H1 (cell line): ENCODE measurements around the gene TEAD1.

Source experiments
- BCL11A ChIP-seq, 2 experiments: IDR thresholded peaks; one replicate each; pipeline ENCODE4 v1.6.1; 2011; ENCODE audit warnings: low read depth in 2 of 2, low read length in 2 of 2, mild to moderate bottlenecking in 2 of 2
- CTCF ChIP-seq, 3 experiments: IDR thresholded peaks; 1 replicate in 2 of 3; 2 replicates in 1 of 3; pipeline versions ENCODE4 v1.5.1 to v1.6.1; 2011; ENCODE audit warnings: low read length in 3 of 3, mild to moderate bottlenecking in 3 of 3, inconsistent platforms in 2 of 3, low read depth in 1 of 3, moderate library complexity in 1 of 3; ENCODE audit not compliant: insufficient read depth in 1 of 3; ENCODE audit errors: control extremely low read depth in 1 of 3
- EZH2 ChIP-seq: fragments of 200-600 bp; sonication (generic); IDR thresholded peaks from 2 replicates; pipeline ENCODE4 v1.7.1; 2012; ENCODE audit warnings: low read depth, mild to moderate bottlenecking, moderate library complexity, low read length, inconsistent platforms; ENCODE audit not compliant: severe bottlenecking
- HDAC2 ChIP-seq, 2 experiments: fragments of 300-600 bp in 1 of 2; sonication (generic) in 1 of 2; IDR thresholded peaks; 2 replicates each; pipeline ENCODE4 v1.6.1; 2011 to 2012; ENCODE audit warnings: low read depth in 2 of 2, low read length in 2 of 2, mild to moderate bottlenecking in 2 of 2, moderate library complexity in 2 of 2, borderline replicate concordance in 1 of 2, inconsistent platforms in 1 of 2
- MAFK ChIP-seq: IDR thresholded peaks from 2 replicates; pipeline ENCODE4 v1.6.1; 2012; ENCODE audit warnings: low read depth, mild to moderate bottlenecking, improper control_type of control experiment, low read length
- POLR2A ChIP-seq, 2 experiments: IDR thresholded peaks; 1 replicate in 1 of 2; 2 replicates in 1 of 2; pipeline ENCODE4 v1.6.1; 2011; ENCODE audit warnings: low read depth in 2 of 2, low read length in 2 of 2, mild to moderate bottlenecking in 2 of 2; ENCODE audit errors: control extremely low read depth in 1 of 2
- SIX5 ChIP-seq: IDR thresholded peaks from 2 replicates; pipeline ENCODE4 v1.6.1; 2011; ENCODE audit warnings: mild to moderate bottlenecking, low read depth, low read length
- TCF12 ChIP-seq: IDR thresholded peaks from 2 replicates; pipeline ENCODE4 v1.6.1; 2011; ENCODE audit warnings: low read depth, mild to moderate bottlenecking, low read length
- TF ChIP-seq, protein P1 (sequence below): IDR thresholded peaks from 2 replicates; pipeline ENCODE4 v1.6.1; 2012; ENCODE audit warnings: inconsistent platforms

DNA sequence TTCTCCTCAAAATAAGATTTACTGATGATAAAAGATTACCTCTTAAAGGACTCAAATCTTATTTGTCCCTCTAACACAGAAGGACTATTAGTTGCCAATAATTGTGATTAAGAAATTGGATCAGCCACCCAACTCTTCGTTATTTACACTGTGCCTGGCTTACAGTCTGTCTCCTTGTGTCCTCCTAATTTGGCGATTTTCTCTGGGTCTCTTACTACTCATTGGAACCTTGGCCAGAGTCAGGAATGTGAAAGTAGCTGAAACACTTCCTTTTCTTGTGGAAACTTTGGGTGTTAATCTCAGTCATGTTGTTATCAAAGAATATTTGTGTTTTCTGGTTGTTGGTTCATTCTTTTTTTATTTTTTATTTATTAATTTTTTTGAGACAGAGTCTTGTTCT lies 83.2 kb downstream of the TEAD1 start:
- TF ChIP-seq POLR2A (IDR thresholded peaks at IDR 0.05; ENCODE audit: control extremely low read depth in 1 of 2, low read depth in 2 of 2, low read length in 2 of 2) (no peak), SIX5 (no peak), BCL11A (IDR thresholded peaks at IDR 0.05; ENCODE audit: low read depth in 2 of 2, low read length in 2 of 2) (no peak), MAFK (no peak), TCF12 (no peak), EZH2 (no peak), CTCF (IDR thresholded peaks at IDR 0.05; ENCODE audit: control extremely low read depth in 1 of 3, insufficient read depth in 1 of 3, low read depth in 1 of 3, low read length in 3 of 3) (no peak), HDAC2 (IDR thresholded peaks at IDR 0.05; ENCODE audit: borderline replicate concordance in 1 of 2, low read depth in 2 of 2, low read length in 2 of 2) (no peak)
- TF ChIP-seq, protein P1, sequence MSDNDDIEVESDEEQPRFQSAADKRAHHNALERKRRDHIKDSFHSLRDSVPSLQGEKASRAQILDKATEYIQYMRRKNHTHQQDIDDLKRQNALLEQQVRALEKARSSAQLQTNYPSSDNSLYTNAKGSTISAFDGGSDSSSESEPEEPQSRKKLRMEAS, result no peak
